SK-N-SH (cell line): ENCODE measurements around the gene MUS81. TPM values are rescaled to one million over a fixed set of nuclear protein-coding genes. Genes with fewer than 3 reads are reported as not detected.

ENCODE experiments used
- CTCF ChIA-PET: fragments of 300-600, 350-600 bp; formaldehyde crosslinking; extraction: SDS; loops from one replicate; lab custom pipeline; 2021; lab: Yijun Ruan, JAX
- POLR2A ChIA-PET: fragments of 350-600 bp; sonication (Branson Sonifier 250); formaldehyde crosslinking; extraction: SDS; loops from one replicate; lab custom pipeline; 2020; ENCODE audit warnings: antibody characterized with exemption, inconsistent platforms; lab: Yijun Ruan, JAX
- DNase-seq: peaks from one replicate; pipeline ENCODE4 v3.0.0; 2012
- H2AFZ ChIP-seq: fragments of 200-600 bp; sonication (generic); 2 replicates; pipeline ENCODE4 v1.8.1; 2016; ENCODE audit warnings: antibody characterized with exemption, mild to moderate bottlenecking, low read depth
- H3F3A ChIP-seq: fragments of 200-600 bp; sonication (generic); replicated peaks from 2 replicates; pipeline ENCODE3; 2016; ENCODE audit warnings: antibody characterized with exemption, mild to moderate bottlenecking; ENCODE audit not compliant: insufficient read depth
- H3K27ac ChIP-seq, 2 experiments: fragments of 200-500 bp in 1 of 2; fragments of 200-600 bp in 1 of 2; sonication (Bioruptor generic) in 1 of 2; sonication (generic), shearing (Covaris generic) in 1 of 2; 2 replicates each; pipeline versions ENCODE4 v1.5.1 to v1.6.1; 2014 to 2016; ENCODE audit warnings: low read depth in 2 of 2, inconsistent platforms in 1 of 2, low read length in 1 of 2, mild to moderate bottlenecking in 1 of 2, mixed read lengths in 1 of 2
- H3K27me3 ChIP-seq: fragments of 200-600 bp; sonication (generic), shearing (Covaris generic); 2 replicates; pipeline ENCODE4 v1.6.1; 2016; ENCODE audit warnings: mixed run types; ENCODE audit not compliant: insufficient read depth
- H3K36me3 ChIP-seq, 2 experiments: fragments of 200-500 bp in 1 of 2; fragments of 200-600 bp in 1 of 2; sonication (Bioruptor generic) in 1 of 2; sonication (generic) in 1 of 2; replicated peaks in 1 of 2; 2 replicates each; pipeline versions ENCODE3 to v1.5.1; 2014 to 2016; ENCODE audit warnings: low read length in 1 of 2, mild to moderate bottlenecking in 1 of 2; ENCODE audit not compliant: insufficient read depth in 2 of 2, control insufficient read depth in 1 of 2
- H3K4me1 ChIP-seq, 2 experiments: fragments of 200-500 bp in 1 of 2; fragments of 200-600 bp in 1 of 2; sonication (Bioruptor generic) in 1 of 2; sonication (generic), shearing (Covaris generic) in 1 of 2; 2 replicates each; pipeline versions ENCODE4 v1.5.1 to v1.6.1; 2014 to 2016; ENCODE audit warnings: low read depth in 1 of 2, low read length in 1 of 2, mixed run types in 1 of 2; ENCODE audit not compliant: insufficient read depth in 2 of 2, control insufficient read depth in 1 of 2
- H3K4me2 ChIP-seq: fragments of 200-600 bp; sonication (generic), shearing (Covaris generic); 2 replicates; pipeline ENCODE4 v1.6.1; 2017; ENCODE audit warnings: mixed run types
- H3K4me3 ChIP-seq, 2 experiments: fragments of 200-500 bp in 1 of 2; fragments of 200-600 bp in 1 of 2; sonication (Bioruptor generic) in 1 of 2; sonication (generic), shearing (Covaris generic) in 1 of 2; 2 replicates each; pipeline versions ENCODE4 v1.5.1 to v1.8.1; 2014 to 2016; ENCODE audit warnings: low read depth in 2 of 2, inconsistent platforms in 1 of 2, low read length in 1 of 2, mild to moderate bottlenecking in 1 of 2, mixed read lengths in 1 of 2, moderate library complexity in 1 of 2
- H3K79me2 ChIP-seq: fragments of 200-600 bp; sonication (generic); 2 replicates; pipeline ENCODE4 v1.8.1; 2017; ENCODE audit warnings: mild to moderate bottlenecking; ENCODE audit not compliant: insufficient read depth
- H3K9ac ChIP-seq: fragments of 200-600 bp; sonication (generic); 2 replicates; pipeline ENCODE4 v1.6.1; 2017; ENCODE audit warnings: mixed run types
- H3K9me2 ChIP-seq: fragments of 200-600 bp; sonication (generic); 2 replicates; pipeline ENCODE4 v1.6.1; 2017; ENCODE audit warnings: mixed run types
- H3K9me3 ChIP-seq: fragments of 200-600 bp; sonication (generic); 2 replicates; pipeline ENCODE4 v1.6.1; 2017; ENCODE audit warnings: mixed run types, mild to moderate bottlenecking, moderate library complexity
- H4K20me1 ChIP-seq: fragments of 200-600 bp; sonication (generic); 2 replicates; pipeline ENCODE4 v1.6.1; 2017; ENCODE audit warnings: mild to moderate bottlenecking, mixed run types; ENCODE audit not compliant: insufficient read depth
- CTCF ChIP-seq: fragments of 200-600 bp; sonication (generic); IDR thresholded peaks from 2 replicates; pipeline ENCODE4 v1.6.1; 2017; ENCODE audit warnings: antibody characterized with exemption, mild to moderate bottlenecking, moderate library complexity
- FOXJ3 ChIP-seq: sonication (generic); formaldehyde crosslinking; IDR thresholded peaks from 2 replicates; pipeline ENCODE4 v1.5.1; 2020; ENCODE audit warnings: mild to moderate bottlenecking, missing genetic modification reagents
- GABPA ChIP-seq: IDR thresholded peaks from 2 replicates; pipeline ENCODE4 v1.4.0; 2012; ENCODE audit warnings: low read depth, mild to moderate bottlenecking
- IRF3 ChIP-seq: fragments of 150-350 bp; IDR thresholded peaks from 2 replicates; pipeline ENCODE4 v1.6.1; 2016; ENCODE audit warnings: mild to moderate bottlenecking, low read depth, low read length
- MAX ChIP-seq: IDR thresholded peaks from 2 replicates; pipeline ENCODE4 v1.4.0; 2012; ENCODE audit warnings: low read depth
- MXI1 ChIP-seq: IDR thresholded peaks from 2 replicates; pipeline ENCODE4 v1.6.1; 2012; ENCODE audit warnings: mild to moderate bottlenecking, low read depth, low read length, improper control_type of control experiment
- POLR2AphosphoS5 ChIP-seq: IDR thresholded peaks from 2 replicates; pipeline ENCODE4 v1.6.1; 2012; ENCODE audit warnings: low read depth, low read length
- RAD21 ChIP-seq: IDR thresholded peaks from 2 replicates; pipeline ENCODE4 v1.6.1; 2012; ENCODE audit warnings: mild to moderate bottlenecking, low read length
- RCOR1 ChIP-seq: fragments of 150-350 bp; IDR thresholded peaks from 2 replicates; pipeline ENCODE4 v1.6.1; 2017; ENCODE audit warnings: antibody characterized with exemption, low read length
- ZBTB33 ChIP-seq: IDR thresholded peaks from 2 replicates; pipeline ENCODE4 v1.4.0; 2012; ENCODE audit warnings: low read depth, borderline replicate concordance
- WGBS: methylation state at CpG from one replicate; pipeline ENCODE4 v1.1.6; 2017; ENCODE audit warnings: low lambda C conversion rate; 5-methylcytosine and 5-hydroxymethylcytosine counted together
- polyA plus RNA-seq, 3 experiments: library from polyadenylated mRNA; depleted of rRNA; stranded (reverse); fragments of >200 nt; gene quantifications; 2 replicates each; pipeline ENCODE4 v1.2.3, GENCODE V29; 2012

Gene MUS81
- polyA plus RNA-seq, 1 of the 3 experiments (the other 2 are of a cell fraction): 58.2 TPM

- Histone ChIP-seq H3K9me2 (no peaks in the 10 kb centered on the region), H4K20me1 (peaks cover 56% of the 10 kb centered on the region), H3K9ac (no peak overlapping the region), H2AFZ (no peak overlapping the region), H3F3A (peaks cover 76% of the 10 kb centered on the region), H3K4me1 (peaks cover 0 to 19% of the 10 kb centered on the region in 2 experiments; a peak in 2 of 4 replicates), H3K27me3 (no peaks in the 10 kb centered on the region), H3K9me3 (no peaks in the 10 kb centered on the region), H3K27ac (no peak overlapping the region; a peak in 1 of 4 replicates), H3K79me2 (peaks cover 45% of the 10 kb centered on the region), H3K4me3 (peak overlapping the region in 1 of 2 experiments; percentile 98; a peak in 3 of 4 replicates), H3K36me3 (peaks cover 44 to 55% of the 10 kb centered on the region in 2 experiments), H3K4me2 (peak overlapping the region; percentile 93)
- CTCF ChIA-PET: interaction anchor here (0.6 to 0.8 kb wide), 2 partner anchors 29 to 686 kb away, joined by 3 to 4 read pairs; no protein-coding TSS in a partner anchor
- no peak for TF ChIP-seq IRF3
- TF ChIP-seq FOXJ3 (CRISPR knock-in tag): no peak
- no peak for TF ChIP-seq CTCF
- TF ChIP-seq MXI1: no peak
- TF ChIP-seq POLR2AphosphoS5: no peak
- no peak for TF ChIP-seq GABPA
- TF ChIP-seq RAD21: no peak
- TF ChIP-seq ZBTB33: no peak
- no peak for TF ChIP-seq MAX
- TF ChIP-seq RCOR1: no peak
- no peak for DNase-seq
- POLR2A ChIA-PET: interaction anchor here (1.0 kb wide), 1 partner anchor 12 kb away, joined by 3 read pairs; no protein-coding TSS in a partner anchor
- 85% methylated on average over 15 of the region's 15 CpGs for WGBS
These were observed 5.1 kb upstream of the MUS81 start for GRCh38 chr11:65854852-65855837.
